NAMALWA (cell line): Measurements from ENCODE around the gene MYO10.
"Not testable (repeated sequence)": the region's sequence is repeated elsewhere in the genome, so short reads cannot be mapped to it uniquely, and the experiment has no call there.

Source experiments
- DNase-seq: peaks from one replicate; pipeline ENCODE4 v3.0.0-alpha.2; 2015; ENCODE audit warnings: low spot score

MYO10 gene

DNA sequence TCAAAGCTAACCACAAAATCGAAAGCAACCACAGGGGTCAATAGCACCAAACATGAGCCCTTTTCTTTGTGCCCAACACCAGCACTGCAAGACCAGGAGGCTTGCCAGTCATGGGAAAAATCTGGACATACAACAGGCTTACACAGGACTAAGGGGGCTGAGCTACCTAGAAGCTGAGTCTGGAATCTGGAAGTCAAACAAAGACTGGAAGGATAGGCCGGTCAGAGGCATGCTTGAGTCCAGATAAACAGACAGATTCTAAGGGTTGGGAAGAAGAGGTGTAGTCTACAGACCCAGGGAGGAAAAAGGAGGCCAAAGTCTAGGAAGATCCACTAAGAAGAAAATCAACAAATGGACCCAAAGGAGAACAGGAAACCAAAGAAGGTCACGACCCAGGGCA, 73.3 kb downstream of the MYO10 start:
- DNase-seq = no peak

DNA sequence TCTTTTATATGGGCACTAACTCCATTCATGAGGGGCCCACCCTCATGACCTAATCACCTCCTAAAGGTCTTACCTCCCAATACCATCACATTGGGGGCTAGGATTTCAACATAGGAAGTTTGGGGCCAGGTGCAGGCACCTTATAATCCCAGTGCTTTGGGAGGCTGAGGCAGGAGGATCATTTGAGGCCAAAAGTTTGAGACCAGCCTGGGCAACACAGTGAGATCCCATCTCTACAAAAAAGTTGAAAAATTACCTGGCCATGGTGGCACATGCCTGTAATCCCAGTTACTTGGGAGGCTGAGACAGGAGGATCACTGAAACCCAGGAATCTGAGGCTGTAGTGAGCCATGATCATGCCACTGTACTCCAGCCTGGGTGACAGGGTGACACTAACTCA, 76.7 kb downstream of the MYO10 start:
- DNase-seq = no peak

DNA sequence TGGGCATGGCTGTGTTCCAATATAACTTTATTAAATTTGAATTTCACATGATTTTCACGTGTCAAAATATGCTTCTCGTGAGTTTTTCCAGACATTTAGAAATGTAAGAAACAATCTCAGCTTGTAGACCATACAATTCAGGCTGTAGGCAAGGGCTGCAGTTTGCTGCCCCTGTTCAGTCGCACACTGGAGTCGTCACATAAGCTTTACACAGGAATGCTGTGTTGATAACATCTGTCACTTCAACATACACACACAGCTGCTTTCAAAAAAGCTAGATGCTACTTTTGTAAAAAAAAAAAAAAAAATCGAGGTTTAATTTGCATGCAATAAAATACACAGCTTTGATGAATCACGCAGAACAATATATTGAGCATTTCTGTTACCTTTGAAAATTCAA, 77.9 kb downstream of the MYO10 start:
- no peak for DNase-seq

DNA sequence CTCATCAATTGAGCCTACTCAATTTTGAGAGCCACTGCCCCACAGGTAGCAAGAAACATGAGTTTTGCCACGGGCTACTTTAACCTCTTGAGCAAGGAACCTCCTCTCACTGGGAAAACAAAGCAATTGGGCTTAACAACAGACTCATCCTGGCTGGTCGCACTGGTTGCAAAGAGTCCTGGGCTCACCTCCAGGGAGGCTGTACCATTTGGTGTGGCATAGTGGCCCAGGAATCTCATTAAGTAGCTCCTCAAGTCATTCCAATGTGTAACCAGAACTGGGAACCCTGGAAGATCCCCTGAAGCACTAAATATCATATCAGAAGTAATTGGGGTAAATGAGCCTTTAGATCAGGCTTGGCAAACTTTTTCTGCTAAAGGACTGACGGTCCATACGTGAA, 78.5 kb downstream of the MYO10 start:
- DNase-seq = no peak

DNA sequence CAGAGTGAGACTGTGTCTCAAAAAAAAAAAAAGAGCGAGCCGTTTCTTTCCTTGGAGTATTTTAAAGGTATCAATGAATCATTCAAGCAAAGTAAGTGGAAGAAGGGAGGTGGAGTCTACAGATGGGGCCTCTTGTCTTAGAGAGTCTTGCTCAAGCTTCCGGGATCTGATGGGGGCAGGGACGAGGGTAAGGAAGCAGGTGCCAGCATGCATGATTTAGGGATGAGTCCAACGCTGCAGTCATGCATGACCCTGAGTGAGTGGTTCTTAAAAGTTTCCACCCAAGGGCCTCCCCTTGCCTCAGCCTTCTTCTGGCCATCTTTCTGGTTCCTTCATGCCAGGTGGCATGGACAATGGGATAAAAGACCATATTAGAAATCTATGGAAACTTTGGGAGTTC, 79.6 kb downstream of the MYO10 start:
- DNase-seq = no peak

DNA sequence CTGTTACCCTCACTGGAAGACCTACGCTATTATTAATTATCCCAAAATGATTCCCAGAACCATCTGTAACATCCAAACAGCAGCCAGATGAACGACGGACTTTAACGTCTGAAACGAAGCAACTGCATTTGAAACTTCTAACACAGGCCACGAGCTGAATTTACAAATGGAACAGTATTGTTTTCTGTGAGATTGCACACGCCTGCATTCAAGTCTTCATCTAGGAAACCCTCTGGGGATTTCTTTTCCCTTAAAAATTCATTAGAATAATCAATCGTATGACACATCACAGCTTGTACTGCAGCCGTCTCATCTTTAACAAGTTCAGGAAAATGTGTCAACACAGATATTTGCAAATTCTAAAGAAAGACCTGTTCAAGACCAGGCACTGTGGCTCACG, 80.2 kb downstream of the MYO10 start:
- DNase-seq = no peak

DNA sequence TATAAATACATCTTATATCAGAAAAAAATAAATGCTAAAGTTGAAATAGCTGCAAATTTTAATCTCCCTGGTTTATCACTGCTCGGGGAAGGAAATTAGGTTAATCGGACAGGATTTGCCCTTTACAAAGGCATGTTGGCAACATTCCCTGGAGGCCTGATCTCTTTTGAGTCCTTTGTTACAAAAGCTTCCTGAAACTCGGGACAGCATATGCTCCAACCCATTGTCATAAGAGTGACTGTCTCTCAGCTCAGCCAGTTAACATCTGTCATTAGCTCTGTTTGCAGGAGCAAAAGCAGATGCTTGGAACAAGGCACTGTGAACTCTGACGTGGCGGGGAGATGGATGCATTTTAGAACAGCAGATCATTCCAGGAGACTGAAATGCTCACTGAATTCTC, 80.6 kb downstream of the MYO10 start:
- DNase-seq = no peak

DNA sequence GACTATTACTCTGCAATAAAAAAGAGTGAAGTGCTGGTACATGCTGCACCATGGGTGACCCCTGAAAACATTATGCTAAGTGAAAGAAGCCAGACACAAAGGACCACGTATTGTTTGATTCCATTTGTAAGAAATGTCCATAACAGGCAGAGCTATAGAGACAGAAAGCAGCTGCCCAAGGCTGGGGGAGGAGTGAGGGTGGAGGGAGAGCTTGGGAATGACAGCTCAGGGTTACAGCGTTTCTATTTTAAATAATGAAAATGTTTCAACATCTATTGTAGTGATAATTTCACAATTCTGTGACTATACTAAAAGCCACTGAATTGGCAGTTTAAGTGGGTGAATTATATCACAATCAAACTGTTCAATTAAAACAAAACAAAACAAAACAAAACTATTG, 81.7 kb downstream of the MYO10 start:
- DNase-seq = no peak

DNA sequence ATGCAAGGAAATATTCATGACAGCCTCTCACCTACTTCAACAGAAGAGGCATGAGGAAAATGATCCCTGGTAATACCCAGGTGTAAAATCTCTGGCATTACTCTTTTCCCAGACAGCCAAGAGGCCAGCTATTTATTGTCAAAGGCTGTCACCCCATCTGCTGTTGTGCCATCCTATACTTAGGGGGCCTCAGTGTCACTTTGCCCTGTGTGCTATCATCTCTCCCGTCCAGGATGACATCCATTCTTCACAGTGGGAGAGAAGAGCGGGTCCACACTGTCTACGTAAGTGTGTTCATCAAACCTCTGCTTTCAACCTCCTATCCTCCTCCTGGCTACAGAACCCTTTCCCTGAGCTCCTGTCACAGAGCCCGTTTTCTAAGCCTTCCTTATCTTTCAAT, 82.6 kb downstream of the MYO10 start:
- DNase-seq = no peak

DNA sequence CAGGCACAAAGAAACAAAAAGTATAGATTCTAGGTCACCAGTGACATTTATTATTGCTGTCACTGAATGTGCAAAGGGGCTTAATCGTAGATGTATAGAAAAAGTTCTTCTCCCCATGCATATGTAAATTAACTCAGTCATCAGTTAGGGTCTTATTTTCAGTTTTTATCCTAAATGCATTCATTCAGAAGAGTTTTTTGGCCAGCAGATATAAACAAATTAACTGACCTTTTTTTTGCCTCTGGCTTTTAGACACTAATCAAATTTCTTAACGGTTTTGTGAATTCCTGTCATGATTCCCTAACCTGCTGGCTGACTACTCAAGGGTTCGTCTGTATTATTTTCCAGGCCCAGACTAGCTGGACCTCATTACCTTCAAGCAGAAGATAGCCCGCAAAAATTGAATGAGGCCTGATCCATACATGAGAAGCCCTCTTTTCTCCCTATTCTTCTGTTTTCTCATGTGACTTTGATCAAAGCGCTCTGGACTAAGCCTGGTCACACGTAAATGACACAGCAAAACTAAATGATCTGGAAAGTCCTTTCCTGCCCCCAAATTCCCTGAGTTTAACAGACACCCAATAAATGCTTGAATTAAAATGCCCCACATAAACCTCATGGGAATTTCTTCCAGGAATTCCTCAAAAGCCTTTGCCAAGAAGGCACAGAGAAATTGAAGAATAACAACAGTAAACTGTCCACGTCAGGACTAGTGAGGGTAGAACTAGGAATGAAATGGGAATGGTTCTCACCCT, 83.7 kb downstream of the MYO10 start:
- no peak for DNase-seq

DNA sequence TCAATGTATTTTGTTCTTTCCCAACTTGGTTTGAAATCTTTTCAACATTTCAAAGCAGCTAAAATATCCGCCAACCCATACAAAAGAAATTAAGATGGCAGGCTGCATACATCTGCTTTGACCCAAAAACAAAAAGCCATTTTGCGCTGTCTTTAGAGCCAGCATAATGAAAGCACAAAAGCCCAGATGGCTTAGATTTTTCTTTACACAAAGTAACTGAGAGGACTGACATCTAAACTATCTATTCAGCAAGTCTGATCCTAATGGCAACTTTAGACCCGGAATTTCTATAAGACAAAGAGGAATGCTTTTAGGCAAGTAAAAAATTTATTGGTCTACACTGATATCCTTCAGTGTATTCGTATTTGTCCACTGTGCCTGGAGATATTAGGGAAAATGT, 86.3 kb downstream of the MYO10 start:
- no peak for DNase-seq

DNA sequence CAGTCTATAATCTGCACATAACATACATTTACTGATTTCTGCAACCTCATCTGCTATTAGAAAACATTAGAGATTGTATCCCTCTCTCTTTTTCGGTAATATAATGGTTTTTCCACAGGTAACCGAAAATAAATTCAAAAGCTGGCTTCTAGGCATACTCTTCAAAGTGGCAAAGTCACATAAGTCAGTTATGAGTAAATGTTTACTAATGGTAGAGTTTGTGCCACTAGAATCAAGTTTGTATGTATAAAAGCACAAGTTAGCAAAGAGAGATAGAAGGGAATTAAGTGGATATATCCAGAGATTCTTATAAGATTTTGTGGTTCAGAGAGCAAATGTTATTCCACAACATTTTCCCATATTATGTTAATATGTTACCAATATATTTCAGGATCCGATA, 86.9 kb downstream of the MYO10 start:
- DNase-seq = no peak

DNA sequence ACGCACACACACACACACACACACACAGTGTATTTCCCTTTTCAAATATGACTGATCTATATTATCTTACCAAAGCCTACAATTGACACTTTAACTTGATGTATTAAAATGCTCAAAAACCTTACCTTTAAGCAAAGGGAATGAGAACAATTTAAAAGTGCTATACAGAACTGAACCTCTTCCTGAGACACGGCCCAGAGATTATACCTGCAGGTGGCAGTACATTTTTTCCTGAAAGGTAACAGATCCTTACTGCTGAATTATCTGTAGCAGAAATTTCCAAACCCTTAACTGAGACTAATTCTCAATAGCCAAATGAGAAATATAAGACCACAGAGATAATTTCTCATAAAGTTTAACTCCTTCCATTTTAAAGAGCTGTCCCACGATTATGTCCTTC, 91.1 kb downstream of the MYO10 start:
- no peak for DNase-seq

DNA sequence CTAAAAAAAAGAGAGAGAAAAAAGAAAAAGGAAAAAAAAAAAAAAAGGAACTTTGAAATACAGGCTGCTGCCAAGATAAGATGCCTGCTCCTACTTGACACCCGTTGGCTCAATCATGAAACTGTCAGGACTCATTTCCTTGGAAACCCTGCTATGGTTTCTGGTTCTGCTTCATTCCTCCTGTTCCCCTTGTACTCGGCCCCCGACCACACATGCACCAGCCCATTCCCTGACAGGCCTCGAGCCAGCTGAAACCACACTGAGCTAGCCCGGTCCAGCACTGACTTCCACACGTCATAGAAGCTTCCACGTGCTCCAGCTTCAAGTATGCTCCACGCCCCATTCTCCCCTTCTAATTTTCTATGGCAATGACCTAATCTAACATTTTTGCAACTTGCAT, 93.2 kb downstream of the MYO10 start:
- DNase-seq = no peak

DNA sequence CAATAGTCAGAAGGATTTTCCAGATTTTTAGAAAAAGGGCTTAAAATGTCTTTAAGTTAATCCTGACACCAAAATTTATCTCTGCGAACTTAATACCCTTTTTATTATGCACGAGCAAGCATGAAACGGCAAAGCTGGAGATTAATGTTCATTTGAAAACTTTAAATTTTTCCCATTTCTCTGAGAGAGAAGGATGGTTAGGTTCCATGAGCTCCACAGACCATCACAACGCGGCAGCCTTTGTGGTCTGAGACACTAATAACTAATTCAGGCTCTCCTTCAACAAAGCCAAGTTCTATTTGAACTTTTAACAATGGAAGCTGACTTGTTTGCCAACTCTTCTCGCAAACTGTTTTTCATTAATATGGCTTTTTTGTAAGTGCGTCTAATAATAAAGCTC, 94.7 kb downstream of the MYO10 start:
- DNase-seq = no peak

DNA sequence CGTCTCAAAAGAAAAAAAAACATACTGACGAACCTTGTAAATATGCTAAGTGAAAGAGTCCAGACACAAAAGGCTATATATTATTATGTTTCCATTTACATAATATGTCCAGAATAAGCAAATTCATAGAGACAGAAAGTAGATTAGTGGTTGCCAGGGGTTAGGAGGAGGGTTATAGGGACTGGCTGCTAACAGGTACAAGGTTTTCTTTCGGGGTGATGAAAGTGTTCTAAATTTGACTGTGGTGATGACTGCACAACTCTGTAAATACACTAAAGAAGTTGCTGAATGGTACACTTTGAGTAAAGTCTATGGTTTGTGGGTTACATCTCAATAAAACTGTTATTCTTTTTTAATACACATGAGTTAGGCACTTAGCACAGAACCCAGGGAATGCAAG, 98.8 kb downstream of the MYO10 start:
- no peak for DNase-seq

DNA sequence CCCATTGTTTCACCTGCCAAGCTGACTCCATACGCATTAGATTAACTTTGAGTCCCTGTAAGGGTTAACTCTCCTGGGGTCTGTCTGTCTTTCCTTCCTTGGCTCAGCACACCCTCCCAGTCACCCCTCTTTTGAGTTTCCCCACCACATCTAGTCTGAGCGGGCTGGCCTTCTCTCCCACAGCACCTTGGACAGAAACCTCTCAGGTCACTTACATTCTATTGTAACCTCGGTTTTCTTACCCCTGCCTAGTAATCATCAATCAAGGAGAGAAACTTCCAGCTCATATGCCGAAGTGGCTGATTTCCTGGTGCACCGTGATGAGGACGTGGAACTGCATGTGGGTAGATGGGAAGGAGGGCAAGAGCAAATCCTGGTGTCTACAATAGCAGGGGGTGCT, 102.1 kb downstream of the MYO10 start:
- no peak for DNase-seq

DNA sequence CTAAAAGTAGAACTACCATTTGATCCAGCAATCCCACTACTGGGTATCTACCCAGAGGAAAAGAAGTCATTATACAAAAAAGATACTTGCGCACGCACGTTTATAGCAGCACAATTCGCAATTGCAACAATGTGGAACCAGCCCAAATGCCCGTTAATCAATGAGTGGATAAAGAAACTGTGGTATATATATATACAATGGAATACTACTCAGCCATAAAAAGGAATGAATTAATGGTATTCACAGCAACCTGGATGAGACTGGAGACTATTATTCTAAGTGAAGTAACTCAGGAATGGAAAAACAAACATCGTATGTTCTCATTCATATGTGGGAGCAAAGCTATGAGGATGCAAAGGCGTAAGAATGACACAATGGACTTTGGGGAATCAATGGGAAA, 104.8 kb downstream of the MYO10 start:
- DNase-seq = not testable (repeated sequence)

DNA sequence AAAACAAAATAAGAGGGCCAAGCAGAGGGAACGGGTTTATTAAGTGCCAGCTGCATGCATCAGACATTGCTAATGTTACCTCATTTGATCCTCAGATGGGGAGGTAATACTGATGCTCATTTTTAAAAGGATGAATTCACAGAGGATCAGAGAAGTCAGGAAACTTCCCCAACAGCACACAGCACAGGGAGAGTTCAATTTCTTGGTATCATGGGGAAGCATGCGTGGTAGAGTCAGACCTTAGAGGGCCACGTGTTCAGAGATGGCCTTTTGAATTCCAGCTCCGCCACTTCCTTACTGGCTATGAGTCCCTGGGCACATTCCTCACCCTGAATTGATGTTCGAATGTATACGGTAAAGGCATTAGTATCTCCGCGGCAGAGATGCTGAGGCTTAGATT, 108.3 kb downstream of the MYO10 start:
- DNase-seq = no peak

DNA sequence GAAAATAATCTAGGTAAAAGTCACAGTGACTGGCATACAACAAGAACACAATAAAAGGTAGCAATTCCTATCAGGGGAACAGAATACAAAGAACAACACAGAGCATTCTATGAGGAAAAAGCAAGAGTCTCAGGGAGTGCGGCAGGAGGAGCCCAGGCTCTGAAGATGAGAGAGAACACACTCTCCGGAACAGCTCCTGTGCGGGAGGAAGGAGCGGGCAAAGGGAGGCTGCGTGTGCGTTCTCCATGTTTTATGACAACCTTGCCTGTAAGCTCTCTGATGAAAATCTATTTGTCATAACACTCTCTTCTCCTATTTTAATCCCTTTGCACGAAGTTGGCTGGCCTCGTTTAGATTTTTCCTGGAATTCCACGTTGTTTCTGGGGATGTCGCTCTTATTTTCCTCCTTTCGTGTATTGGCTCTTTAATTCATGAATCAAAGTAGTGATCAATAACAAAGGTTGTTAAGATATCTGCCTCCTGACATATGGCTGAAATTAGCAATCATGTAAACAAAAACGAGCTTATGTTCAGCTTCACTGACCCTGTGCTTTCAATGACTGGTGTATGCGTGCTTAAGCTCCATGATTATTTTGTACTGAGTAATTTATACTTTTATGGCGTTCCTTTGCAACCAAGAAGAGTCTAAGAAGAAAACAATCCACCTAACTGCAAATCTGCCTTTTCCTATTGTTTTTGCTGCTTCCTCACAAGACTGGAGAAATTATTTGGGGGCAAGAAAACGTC, 109.5 kb downstream of the MYO10 start:
- DNase-seq = no peak

DNA sequence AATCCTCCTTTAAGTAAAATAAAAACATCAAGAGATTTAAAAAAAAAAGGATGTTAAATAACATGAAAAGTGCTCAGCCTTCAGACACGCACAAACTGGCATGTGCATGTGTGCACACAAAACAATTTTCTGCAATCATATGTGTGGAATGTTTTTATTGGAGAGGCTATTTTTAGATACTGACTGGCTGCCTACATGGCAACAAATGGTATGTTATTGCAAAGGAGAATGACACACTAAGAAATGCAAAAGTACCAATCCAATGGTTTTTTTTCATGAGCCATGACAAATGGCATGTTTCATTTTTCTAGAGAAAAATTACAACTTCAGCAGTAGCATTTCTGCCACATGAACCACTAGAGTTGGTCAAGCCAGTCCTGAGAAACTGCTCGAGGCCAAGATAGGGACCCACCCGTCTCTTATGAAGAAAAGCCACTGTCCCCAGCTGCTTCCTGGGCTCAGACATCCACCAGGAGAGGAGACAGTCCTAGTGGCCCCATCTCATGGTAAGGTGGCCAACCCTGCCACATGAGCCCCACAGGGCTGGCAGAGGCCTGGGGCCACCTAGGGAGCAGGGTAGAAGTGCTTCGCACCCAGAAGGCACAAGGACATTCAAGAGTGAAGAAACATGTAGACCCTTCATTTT, 116.4 kb downstream of the MYO10 start:
- no peak for DNase-seq

DNA sequence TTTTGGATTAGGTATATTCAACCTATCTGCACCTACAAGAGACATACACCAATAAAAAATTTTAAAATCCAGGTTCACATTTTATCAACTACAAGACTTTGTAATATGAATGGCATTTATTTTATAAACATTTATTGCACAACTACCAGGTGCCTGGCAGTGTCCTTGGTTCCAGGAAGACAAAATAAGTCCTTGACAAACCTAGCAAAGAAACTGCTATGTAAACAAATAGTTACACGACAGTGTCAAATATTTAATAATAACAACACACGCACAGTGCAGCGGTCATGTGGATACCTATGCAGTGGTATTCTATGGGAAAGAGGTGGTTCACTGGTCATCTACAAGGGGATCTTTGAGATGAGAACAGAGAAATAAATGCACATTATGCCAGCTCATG, 120.7 kb downstream of the MYO10 start:
- no peak for DNase-seq

DNA sequence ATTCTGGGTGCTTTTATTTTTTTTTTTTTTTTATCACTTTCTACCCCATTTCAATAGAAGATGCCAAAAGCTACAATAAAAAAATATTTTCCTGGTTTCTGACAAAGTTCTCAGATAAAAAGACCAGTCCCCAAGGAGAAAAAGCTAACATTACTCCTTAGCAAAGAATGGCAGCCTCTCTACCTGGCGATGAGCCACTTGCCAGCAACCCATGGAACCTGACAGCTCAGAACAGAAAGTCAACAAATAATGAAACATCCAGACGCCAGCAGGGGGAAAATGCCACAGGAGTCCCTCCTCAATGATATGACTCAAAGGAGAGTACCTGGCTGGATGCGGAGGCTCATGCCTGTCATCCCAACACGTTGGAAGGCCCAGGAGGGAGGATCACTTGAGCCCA, 123.2 kb downstream of the MYO10 start:
- no peak for DNase-seq
